Panc1 (cell line): ENCODE data around the gene SHC1.

Source experiments
- POLR2AphosphoS5 ChIP-seq: IDR thresholded peaks from 2 replicates; pipeline ENCODE4 v1.6.1; 2012; ENCODE audit warnings: mild to moderate bottlenecking, low read depth, low read length, moderate library complexity
- SIN3A ChIP-seq: IDR thresholded peaks from 2 replicates; pipeline ENCODE4 v1.6.1; 2012; ENCODE audit warnings: low read depth, mild to moderate bottlenecking, low read length, moderate library complexity, borderline replicate concordance; ENCODE audit not compliant: insufficient read depth
- TCF7L2 ChIP-seq: IDR thresholded peaks from 2 replicates; pipeline ENCODE4 v1.6.1; 2011; ENCODE audit warnings: mild to moderate bottlenecking, low read depth, low read length, inconsistent platforms
- TF ChIP-seq, protein P1 (sequence below): fragments of 450-650 bp; IDR thresholded peaks from 2 replicates; pipeline ENCODE4 v1.5.1; 2017; ENCODE audit warnings: mild to moderate bottlenecking
- TF ChIP-seq, protein P2 (sequence below), 2 experiments: IDR thresholded peaks; 2 replicates each; pipeline ENCODE4 v1.6.1; 2011 to 2012; ENCODE audit warnings: low read depth in 2 of 2, control low read depth in 1 of 2, low read length in 1 of 2, mild to moderate bottlenecking in 1 of 2, moderate library complexity in 1 of 2; ENCODE audit not compliant: insufficient read depth in 1 of 2

DNA sequence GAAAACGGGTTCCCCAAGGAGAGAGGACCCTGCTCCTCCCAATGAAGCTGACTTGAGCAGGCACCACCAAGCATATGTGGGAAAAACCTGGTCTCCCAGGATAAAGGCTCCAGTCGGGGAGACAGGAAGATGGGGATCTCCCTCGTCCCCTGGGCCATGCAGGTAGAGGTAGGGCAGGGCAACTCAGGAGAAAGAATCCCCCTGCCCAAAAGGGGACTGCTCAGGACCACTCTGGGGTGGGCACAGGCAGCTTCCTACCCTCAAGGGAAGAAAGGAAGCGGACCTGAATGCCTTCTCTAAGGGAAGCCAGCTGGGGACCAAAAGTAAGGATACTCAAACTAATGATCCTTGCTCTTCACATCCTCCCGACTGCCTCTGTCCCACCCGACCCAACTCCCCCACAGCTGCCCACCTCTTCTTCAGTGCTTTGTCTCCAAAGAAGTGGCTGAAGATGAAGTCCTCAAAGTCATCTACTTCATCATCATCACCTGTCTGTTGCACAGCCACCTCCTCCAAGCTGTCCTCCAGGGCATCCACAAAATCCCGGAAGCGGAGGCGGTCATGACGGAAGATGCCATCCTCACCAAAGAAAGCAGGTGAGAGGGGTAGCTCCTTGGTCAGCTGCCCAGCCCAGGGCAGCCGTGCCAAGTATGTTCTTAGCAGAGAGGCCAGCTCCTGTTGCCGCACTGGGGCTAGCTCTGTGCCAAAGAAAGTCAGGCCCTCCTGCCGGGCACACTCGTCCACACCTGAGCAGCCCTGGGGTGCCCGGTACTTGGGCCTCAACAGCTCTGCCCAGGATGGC, 25.2 kb downstream of the SHC1 start:
- TF ChIP-seq, protein P1, sequence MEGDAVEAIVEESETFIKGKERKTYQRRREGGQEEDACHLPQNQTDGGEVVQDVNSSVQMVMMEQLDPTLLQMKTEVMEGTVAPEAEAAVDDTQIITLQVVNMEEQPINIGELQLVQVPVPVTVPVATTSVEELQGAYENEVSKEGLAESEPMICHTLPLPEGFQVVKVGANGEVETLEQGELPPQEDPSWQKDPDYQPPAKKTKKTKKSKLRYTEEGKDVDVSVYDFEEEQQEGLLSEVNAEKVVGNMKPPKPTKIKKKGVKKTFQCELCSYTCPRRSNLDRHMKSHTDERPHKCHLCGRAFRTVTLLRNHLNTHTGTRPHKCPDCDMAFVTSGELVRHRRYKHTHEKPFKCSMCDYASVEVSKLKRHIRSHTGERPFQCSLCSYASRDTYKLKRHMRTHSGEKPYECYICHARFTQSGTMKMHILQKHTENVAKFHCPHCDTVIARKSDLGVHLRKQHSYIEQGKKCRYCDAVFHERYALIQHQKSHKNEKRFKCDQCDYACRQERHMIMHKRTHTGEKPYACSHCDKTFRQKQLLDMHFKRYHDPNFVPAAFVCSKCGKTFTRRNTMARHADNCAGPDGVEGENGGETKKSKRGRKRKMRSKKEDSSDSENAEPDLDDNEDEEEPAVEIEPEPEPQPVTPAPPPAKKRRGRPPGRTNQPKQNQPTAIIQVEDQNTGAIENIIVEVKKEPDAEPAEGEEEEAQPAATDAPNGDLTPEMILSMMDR, result no peak
- TF ChIP-seq, protein P2, sequence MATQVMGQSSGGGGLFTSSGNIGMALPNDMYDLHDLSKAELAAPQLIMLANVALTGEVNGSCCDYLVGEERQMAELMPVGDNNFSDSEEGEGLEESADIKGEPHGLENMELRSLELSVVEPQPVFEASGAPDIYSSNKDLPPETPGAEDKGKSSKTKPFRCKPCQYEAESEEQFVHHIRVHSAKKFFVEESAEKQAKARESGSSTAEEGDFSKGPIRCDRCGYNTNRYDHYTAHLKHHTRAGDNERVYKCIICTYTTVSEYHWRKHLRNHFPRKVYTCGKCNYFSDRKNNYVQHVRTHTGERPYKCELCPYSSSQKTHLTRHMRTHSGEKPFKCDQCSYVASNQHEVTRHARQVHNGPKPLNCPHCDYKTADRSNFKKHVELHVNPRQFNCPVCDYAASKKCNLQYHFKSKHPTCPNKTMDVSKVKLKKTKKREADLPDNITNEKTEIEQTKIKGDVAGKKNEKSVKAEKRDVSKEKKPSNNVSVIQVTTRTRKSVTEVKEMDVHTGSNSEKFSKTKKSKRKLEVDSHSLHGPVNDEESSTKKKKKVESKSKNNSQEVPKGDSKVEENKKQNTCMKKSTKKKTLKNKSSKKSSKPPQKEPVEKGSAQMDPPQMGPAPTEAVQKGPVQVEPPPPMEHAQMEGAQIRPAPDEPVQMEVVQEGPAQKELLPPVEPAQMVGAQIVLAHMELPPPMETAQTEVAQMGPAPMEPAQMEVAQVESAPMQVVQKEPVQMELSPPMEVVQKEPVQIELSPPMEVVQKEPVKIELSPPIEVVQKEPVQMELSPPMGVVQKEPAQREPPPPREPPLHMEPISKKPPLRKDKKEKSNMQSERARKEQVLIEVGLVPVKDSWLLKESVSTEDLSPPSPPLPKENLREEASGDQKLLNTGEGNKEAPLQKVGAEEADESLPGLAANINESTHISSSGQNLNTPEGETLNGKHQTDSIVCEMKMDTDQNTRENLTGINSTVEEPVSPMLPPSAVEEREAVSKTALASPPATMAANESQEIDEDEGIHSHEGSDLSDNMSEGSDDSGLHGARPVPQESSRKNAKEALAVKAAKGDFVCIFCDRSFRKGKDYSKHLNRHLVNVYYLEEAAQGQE (IDR thresholded peaks at IDR 0.05; ENCODE audit: insufficient read depth in 1 of 2, low read depth in 2 of 2, low read length in 1 of 2), result no peak
- TF ChIP-seq POLR2AphosphoS5 (no peak), TCF7L2 (no peak), SIN3A (no peak)
